Activated CD8-positive, alpha-beta memory T cell treated with anti-CD3 and anti-CD28 coated beads for 4 hours (primary cell): ENCODE measurements around the gene LIN37.

Experiments
- DNase-seq, 2 donors: peaks; one replicate each; pipeline ENCODE4 v3.0.0-alpha.2; 2020; ENCODE audit warnings: low read depth in 2 of 2

LIN37 gene

GRCh38 chr19:35748106-35749020, at the start of gene LIN37:
TSS of gene LIN37 (plus strand) at chr19:35748576. CDS start at chr19:35748725, 149 bp downstream.
- DNase-seq, result peak; percentile 95 to 99

- DNase-seq, result peak; percentile 85 to 90
Measured at GRCh38 chr19:35702223-35703012, 46.0 kb upstream of the LIN37 start.

- DNase-seq, result no peak
Measured at GRCh38 chr19:35703343-35703742, 45.0 kb upstream of the LIN37 start.

- no peak for DNase-seq
Measured at GRCh38 chr19:35704218-35704617, 44.2 kb upstream of the LIN37 start, which contains the start of gene ZBTB32. TSS of gene ZBTB32 (plus strand) at chr19:35704558. CDS start at chr19:35714627, 10,069 bp downstream.

GRCh38 chr19:35708391-35708790, 40.0 kb upstream of the LIN37 start:
- DNase-seq, result no peak

- DNase-seq, result peak in 1 of 2 donors; percentile 44
Measured at GRCh38 chr19:35710784-35711723, 37.3 kb upstream of the LIN37 start.

GRCh38 chr19:35712567-35713505, 35.5 kb upstream of the LIN37 start:
- DNase-seq, result peak in 1 of 2 donors; percentile 49

GRCh38 chr19:35713506-35713850, 34.9 kb upstream of the LIN37 start:
- no peak for DNase-seq

- DNase-seq, result no peak
Measured at GRCh38 chr19:35713904-35714495, 34.4 kb upstream of the LIN37 start.

- DNase-seq, result no peak
Measured at GRCh38 chr19:35714601-35715354, 33.6 kb upstream of the LIN37 start.

GRCh38 chr19:35715355-35715809, 33.0 kb upstream of the LIN37 start:
- no peak for DNase-seq

- no peak for DNase-seq
Measured at GRCh38 chr19:35715981-35716800, 32.2 kb upstream of the LIN37 start.

- peak; percentile 91 to 95 for DNase-seq
Measured at GRCh38 chr19:35716801-35717664, 31.3 kb upstream of the LIN37 start.

GRCh38 chr19:35717665-35718344, 30.6 kb upstream of the LIN37 start, which contains the start of gene KMT2B:
TSS of gene KMT2B (plus strand) at chr19:35718003. CDS start at chr19:35718019, 16 bp downstream.
- DNase-seq, result no peak

GRCh38 chr19:35718345-35719041, 29.9 kb upstream of the LIN37 start:
- DNase-seq, result peak; percentile 43 to 52
